GM12865 (cell line): Measurements from ENCODE around the gene SLC9B2.

Source experiments
- DNase-seq: peaks from one replicate; pipeline ENCODE4 v3.0.0; 2010; ENCODE audit warnings: low read depth
- H3K4me3 ChIP-seq: 2 replicates; pipeline ENCODE4 v1.5.1; 2011; ENCODE audit warnings: mild to moderate bottlenecking, low read depth, low read length, control low read depth
- TF ChIP-seq, protein P1 (sequence below): IDR thresholded peaks from 2 replicates; pipeline ENCODE4 v1.5.1; 2011; ENCODE audit warnings: low read length, control low read depth, low read depth, inconsistent platforms; ENCODE audit not compliant: insufficient read depth; ENCODE audit errors: missing control alignments

Gene SLC9B2

DNA sequence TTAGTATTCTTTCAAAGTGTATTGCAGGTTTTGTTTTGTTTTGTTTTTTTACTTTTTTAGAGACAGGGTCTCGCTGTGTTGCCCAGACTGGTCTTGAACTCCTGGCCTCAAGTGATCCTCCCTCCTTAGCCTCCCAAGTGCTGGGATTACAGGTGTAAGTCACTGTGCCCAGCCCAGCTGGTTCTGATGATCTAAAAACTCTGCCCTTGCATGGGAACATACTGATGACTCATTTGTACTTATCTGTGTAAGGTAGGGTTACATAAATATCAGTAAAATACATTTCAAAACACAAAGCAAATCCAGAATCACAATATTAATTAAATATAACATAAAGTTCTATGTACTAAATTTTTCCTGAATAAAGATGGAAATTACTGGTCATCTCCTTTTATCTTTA is 49.7 kb downstream of the SLC9B2 start:
- no peak overlapping the region for H3K4me3 ChIP-seq
- DNase-seq: no peak
- TF ChIP-seq, protein P1, sequence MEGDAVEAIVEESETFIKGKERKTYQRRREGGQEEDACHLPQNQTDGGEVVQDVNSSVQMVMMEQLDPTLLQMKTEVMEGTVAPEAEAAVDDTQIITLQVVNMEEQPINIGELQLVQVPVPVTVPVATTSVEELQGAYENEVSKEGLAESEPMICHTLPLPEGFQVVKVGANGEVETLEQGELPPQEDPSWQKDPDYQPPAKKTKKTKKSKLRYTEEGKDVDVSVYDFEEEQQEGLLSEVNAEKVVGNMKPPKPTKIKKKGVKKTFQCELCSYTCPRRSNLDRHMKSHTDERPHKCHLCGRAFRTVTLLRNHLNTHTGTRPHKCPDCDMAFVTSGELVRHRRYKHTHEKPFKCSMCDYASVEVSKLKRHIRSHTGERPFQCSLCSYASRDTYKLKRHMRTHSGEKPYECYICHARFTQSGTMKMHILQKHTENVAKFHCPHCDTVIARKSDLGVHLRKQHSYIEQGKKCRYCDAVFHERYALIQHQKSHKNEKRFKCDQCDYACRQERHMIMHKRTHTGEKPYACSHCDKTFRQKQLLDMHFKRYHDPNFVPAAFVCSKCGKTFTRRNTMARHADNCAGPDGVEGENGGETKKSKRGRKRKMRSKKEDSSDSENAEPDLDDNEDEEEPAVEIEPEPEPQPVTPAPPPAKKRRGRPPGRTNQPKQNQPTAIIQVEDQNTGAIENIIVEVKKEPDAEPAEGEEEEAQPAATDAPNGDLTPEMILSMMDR: no peak

GRCh38 chr4:103024996-103025395 is 51.6 kb downstream of the SLC9B2 start:
- H3K4me3 ChIP-seq: no peak overlapping the region
- TF ChIP-seq, protein P1: no peak
- DNase-seq: no peak

DNA sequence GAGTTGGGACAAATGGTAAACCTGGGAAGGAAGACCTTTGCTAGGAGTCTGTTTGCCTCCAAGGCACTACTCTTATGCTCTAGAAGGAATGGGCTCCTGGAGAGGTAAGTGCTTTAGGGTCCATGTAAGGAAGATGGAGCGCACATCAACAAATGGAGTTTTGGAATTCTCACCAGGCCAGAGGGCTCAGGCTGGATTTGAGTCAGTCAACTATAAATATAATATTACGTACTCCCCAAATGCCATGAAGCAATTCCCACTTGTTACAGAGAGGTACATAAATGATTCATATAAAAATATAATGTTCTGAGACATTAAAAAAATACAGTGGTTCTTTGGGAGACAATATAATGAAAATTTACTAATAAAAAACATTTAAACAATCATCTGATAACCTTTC is 55.4 kb downstream of the SLC9B2 start:
- no peak for DNase-seq
- TF ChIP-seq, protein P1: no peak
- H3K4me3 ChIP-seq: no peak overlapping the region

- H3K4me3 ChIP-seq: peak within 1 kb of the TSS; percentile 97
- peak; percentile 95 for DNase-seq
- TF ChIP-seq, protein P1: no peak
Observed at GRCh38 chr4:103019308-103020124, 57.0 kb downstream of the SLC9B2 start, which contains the start of gene SLC9B1. Gene SLC9B1 (minus strand): TSS chr4:103019705. CDS start chr4:102991711, 27,994 bp downstream.

- peak overlapping the region; percentile 97 for H3K4me3 ChIP-seq
- DNase-seq: peak; percentile 25
- TF ChIP-seq, protein P1: no peak
Observed at GRCh38 chr4:103018391-103019307, 57.9 kb downstream of the SLC9B2 start.

DNA sequence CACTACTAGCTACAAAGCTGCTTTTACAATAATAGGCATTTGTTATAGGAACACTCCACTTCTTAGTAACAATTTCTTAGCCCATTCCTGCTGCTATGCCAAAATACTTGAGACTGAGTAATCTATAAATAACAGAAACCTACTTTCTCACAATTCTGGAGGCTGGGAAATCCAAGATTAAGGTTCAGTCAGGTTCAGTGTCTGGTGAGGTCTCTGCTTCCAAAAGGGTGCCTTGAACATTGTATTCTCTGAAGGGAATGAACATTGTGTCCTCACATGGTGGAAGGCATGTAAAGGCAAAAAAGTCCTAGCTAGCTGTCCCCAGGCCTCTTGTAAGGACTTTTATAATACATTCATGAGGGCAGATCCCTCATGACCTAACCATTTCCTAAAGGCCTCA is 64.0 kb downstream of the SLC9B2 start:
- TF ChIP-seq, protein P1: no peak
- no peak overlapping the region for H3K4me3 ChIP-seq
- no peak for DNase-seq
